NCI-H1930 (cell line): ENCODE results near the gene ZNF697.

Source experiments
- DNase-seq, 2 experiments: peaks; one replicate each; lab custom pipeline; 2025; lab: John Stamatoyannopoulos, UW

Gene ZNF697

GRCh38 chr1:119662034-119662437 is 14.0 kb upstream of the ZNF697 start:
- DNase-seq = no peak

- DNase-seq = no peak
Measured at GRCh38 chr1:119660253-119661083, 12.4 kb upstream of the ZNF697 start.

GRCh38 chr1:119659628-119660027 is 11.6 kb upstream of the ZNF697 start:
- no peak for DNase-seq

GRCh38 chr1:119656410-119656955 is 8.4 kb upstream of the ZNF697 start:
- DNase-seq = no peak

GRCh38 chr1:119655154-119655553 is 7.1 kb upstream of the ZNF697 start:
- no peak for DNase-seq

GRCh38 chr1:119653839-119654170 is 5.7 kb upstream of the ZNF697 start:
- DNase-seq = no peak

- DNase-seq = no peak
Measured at GRCh38 chr1:119653135-119653838, 5.2 kb upstream of the ZNF697 start.

GRCh38 chr1:119652587-119652986 is 4.5 kb upstream of the ZNF697 start:
- DNase-seq = no peak

GRCh38 chr1:119651641-119652040 is 3.6 kb upstream of the ZNF697 start:
- no peak for DNase-seq

GRCh38 chr1:119651133-119651532 is 3.1 kb upstream of the ZNF697 start:
- DNase-seq = no peak

GRCh38 chr1:119648620-119649004 is 546 bp upstream of the ZNF697 start:
- no peak for DNase-seq

- DNase-seq = no peak
Measured at GRCh38 chr1:119647228-119647733, 785 bp downstream of the ZNF697 start.

- DNase-seq = no peak
Measured at GRCh38 chr1:119646521-119647227, 1.4 kb downstream of the ZNF697 start.

- no peak for DNase-seq
Measured at GRCh38 chr1:119639109-119639508, 9.0 kb downstream of the ZNF697 start.

GRCh38 chr1:119637710-119638109 is 10.4 kb downstream of the ZNF697 start:
- DNase-seq = no peak

- DNase-seq = no peak
Measured at GRCh38 chr1:119636491-119637089, 11.5 kb downstream of the ZNF697 start.

GRCh38 chr1:119635811-119636390 is 12.2 kb downstream of the ZNF697 start:
- DNase-seq = no peak

- no peak for DNase-seq
Measured at GRCh38 chr1:119634016-119634415, 14.1 kb downstream of the ZNF697 start.

- no peak for DNase-seq
Measured at GRCh38 chr1:119633575-119633974, 14.5 kb downstream of the ZNF697 start.

GRCh38 chr1:119632841-119633240 is 15.2 kb downstream of the ZNF697 start:
- DNase-seq = no peak

- DNase-seq = no peak
Measured at GRCh38 chr1:119632103-119632490, 16.0 kb downstream of the ZNF697 start.
